H4 (cell line): ENCODE results near the gene ACTR1B. TPM values are rescaled to one million over a fixed set of nuclear protein-coding genes. Genes with fewer than 3 reads are reported as not detected.
"Not testable (repeated sequence)": the region's sequence is repeated elsewhere in the genome, so short reads cannot be mapped to it uniquely, and the experiment has no call there.

Experiments used
- DNase-seq: peaks from one replicate; pipeline ENCODE4 v3.0.0-alpha.2; 2015; ENCODE audit warnings: low spot score
- total RNA-seq: library from RNA; depleted of rRNA; stranded (reverse); fragments of >200 nt; shearing (Covaris generic); gene quantifications from 2 replicates; pipeline ENCODE4 v1.2.3, GENCODE V29; 2014; rRNA removed

The ACTR1B gene
- total RNA-seq, 1 experiment from 2014 or later: 31.4 TPM

- DNase-seq: not testable (repeated sequence)
These were observed 48.1 kb downstream of the ACTR1B start for GRCh38 chr2:97615746-97616145.

- not testable (repeated sequence) for DNase-seq
These were observed 51.9 kb downstream of the ACTR1B start for GRCh38 chr2:97611895-97612294.

GRCh38 chr2:97608745-97609144 is 55.1 kb downstream of the ACTR1B start:
- DNase-seq: not testable (repeated sequence)

Other genes with a start within 250 kb of the ACTR1B start
- 2.4 and 3.9 TPM in 2 replicates for gene ANKRD36B, start 74.2 kb downstream of the ACTR1B start, total RNA-seq
- 385 and 479 TPM in 2 replicates for gene COX5B, start 18.0 kb downstream of the ACTR1B start, total RNA-seq
- gene C2orf92, start 5.7 kb upstream of the ACTR1B start, total RNA-seq: 0.84 and 1.6 TPM in 2 replicates
- not detected in 2 replicates for gene ZAP70, start 49.5 kb upstream of the ACTR1B start, total RNA-seq